ENCODE measurements around the gene USP3.
A peak's percentile ranks its signal among the peaks of the same experiment; 100 is the strongest.

USP3 gene

DNA sequence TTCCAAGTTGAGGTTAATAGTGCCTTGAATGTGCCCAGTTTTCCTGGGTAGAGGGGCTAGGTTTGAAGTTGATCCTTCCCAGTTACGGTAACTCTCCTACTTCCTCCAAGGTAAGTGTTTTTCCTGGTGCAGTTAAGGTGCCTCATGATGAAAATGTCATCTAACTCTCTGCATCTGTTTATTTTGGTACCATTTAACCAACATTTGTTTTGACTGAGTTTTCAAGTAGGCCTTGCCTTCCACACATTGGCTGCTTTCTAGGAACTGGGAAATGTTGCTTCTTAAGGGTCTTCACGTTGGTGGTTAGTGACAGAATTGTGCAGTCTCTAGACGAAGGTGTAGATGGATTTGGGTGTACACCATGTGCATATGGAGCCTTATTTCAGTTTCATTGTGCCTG lies 31.3 kb downstream of the USP3 start:
- no peak for DNase-seq (ENCODE audit: low read depth, low spot score)
- no peak overlapping the region for H3K27ac ChIP-seq

GRCh38 chr15:63538876-63539275 lies 34.5 kb downstream of the USP3 start:
- no peak for DNase-seq (ENCODE audit: low read depth, low spot score)

GRCh38 chr15:63539521-63539920 lies 35.1 kb downstream of the USP3 start:
- DNase-seq (ENCODE audit: low read depth, low spot score), result no peak
- H3K27ac ChIP-seq, result no peak overlapping the region

More at GRCh38 chr15:63538876-63539275, 34.5 kb downstream of the USP3 start:
- H3K27ac ChIP-seq, result no peak overlapping the region

GRCh38 chr15:63539998-63540397 lies 35.6 kb downstream of the USP3 start:
- no peak for DNase-seq (ENCODE audit: low read depth, low spot score)
- no peak overlapping the region for H3K27ac ChIP-seq

DNA sequence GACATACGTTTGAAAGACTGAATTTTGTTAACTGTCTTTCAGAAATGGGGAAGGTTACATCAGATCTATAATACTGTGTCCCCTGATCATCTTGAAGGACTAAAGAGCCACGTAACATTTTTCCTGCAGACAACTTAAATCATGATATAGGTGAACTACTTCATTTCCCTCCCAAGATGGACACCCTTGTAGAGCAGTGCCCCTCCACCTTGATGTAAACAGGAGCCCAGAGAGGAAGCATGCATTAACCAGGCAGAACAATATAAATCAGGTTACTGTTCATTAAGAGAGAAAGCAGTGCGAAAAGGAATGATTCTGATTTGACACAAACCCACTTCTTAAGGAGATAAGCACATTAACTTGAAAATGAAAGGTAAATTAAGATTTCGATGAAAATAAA lies 36.1 kb downstream of the USP3 start:
- no peak for DNase-seq (ENCODE audit: low read depth, low spot score)

GRCh38 chr15:63544258-63545026 lies 40.0 kb downstream of the USP3 start:
- no peak overlapping the region for H3K27ac ChIP-seq

More for the DNA sequence above, 36.1 kb downstream of the USP3 start:
- no peak overlapping the region for H3K27ac ChIP-seq

GRCh38 chr15:63545520-63545919 lies 41.1 kb downstream of the USP3 start:
- H3K27ac ChIP-seq, result no peak overlapping the region

More at GRCh38 chr15:63544258-63545026, 40.0 kb downstream of the USP3 start:
- no peak for DNase-seq (ENCODE audit: low read depth, low spot score)

GRCh38 chr15:63551400-63551799 lies 47.0 kb downstream of the USP3 start:
- no peak overlapping the region for H3K27ac ChIP-seq
- no peak for DNase-seq (ENCODE audit: low read depth, low spot score)

More at GRCh38 chr15:63545520-63545919, 41.1 kb downstream of the USP3 start:
- DNase-seq (ENCODE audit: low read depth, low spot score), result no peak

DNA sequence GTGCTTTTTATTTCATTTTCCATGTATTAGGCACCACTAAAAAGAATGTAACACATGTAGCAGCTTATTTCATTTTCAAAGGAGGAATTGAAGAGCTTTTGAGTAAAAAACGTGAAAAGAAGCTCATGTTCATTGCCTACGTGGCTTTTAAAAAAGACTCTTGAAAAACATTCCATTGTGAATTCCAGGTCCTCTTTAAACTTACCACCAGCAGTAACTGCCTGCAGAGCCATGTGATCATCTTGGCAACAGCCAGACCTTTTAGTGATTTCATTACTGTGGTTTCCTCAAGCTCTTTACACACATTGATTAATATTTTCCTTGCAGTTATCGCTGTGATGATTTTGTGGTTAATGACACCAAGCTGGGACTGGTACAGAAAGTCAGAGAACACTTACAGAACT lies 49.0 kb downstream of the USP3 start:
- H3K27ac ChIP-seq, result peak overlapping the region; percentile 35
- peak; percentile 75 for DNase-seq (ENCODE audit: low read depth, low spot score)

DNA sequence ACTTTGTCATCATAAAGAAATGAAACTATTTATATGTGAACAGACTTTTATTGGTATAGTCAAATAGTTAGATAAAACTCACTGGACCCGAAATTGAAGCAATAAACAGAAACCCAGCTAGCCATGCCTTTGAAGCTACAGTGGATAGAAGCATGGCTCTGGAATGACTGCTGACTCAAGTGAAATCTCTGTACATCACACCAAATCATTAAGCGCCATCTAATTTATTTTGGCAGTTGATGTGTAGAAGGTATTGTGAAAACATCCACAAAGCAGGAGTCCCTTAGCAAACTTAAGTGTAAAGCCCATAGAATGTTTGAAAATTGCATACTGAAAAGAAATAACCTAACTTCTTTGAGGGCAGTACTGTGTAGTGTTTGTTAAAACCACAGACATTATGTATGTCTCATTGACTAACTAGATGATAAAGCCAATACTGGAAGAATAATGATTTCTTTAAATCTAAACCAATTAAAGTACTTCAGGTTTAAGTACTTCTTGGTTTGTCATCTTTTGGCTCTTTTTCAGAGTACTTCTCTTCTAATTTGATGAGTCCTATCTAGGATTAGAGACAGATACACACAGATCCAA lies 50.0 kb downstream of the USP3 start:
- H3K27ac ChIP-seq, result no peak overlapping the region
- no peak for DNase-seq (ENCODE audit: low read depth, low spot score)

- DNase-seq (ENCODE audit: low read depth, low spot score), result no peak
- no peak overlapping the region for H3K27ac ChIP-seq
These were observed 51.1 kb downstream of the USP3 start for GRCh38 chr15:63555507-63555906.

DNA sequence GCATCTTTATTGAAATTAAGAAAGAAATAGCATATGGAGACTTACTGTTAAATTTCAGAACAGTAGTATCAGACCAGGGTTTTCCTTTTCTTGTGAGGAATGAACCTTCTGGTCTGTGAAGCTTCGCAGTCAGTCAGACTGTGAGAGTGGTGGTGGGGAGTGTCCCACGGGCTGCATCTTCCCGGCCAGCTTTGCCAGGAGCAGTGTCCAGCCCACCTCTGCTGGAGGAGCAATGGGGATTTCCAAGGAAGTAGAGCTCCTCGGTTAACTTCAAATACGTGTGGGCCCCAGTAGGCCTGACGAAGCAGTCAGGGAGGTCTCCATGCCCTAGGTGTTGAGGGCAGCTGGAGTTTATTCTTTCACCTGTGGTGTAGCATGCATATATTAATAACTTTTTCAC lies 51.9 kb downstream of the USP3 start:
- H3K27ac ChIP-seq, result no peak overlapping the region
- DNase-seq (ENCODE audit: low read depth, low spot score), result no peak

- no peak for DNase-seq (ENCODE audit: low read depth, low spot score)
- H3K27ac ChIP-seq, result no peak overlapping the region
These were observed 52.3 kb downstream of the USP3 start for GRCh38 chr15:63556736-63557135.

GRCh38 chr15:63559753-63560152 lies 55.4 kb downstream of the USP3 start:
- DNase-seq (ENCODE audit: low read depth, low spot score), result no peak
- H3K27ac ChIP-seq, result no peak overlapping the region

- H3K27ac ChIP-seq, result no peak overlapping the region
- DNase-seq (ENCODE audit: low read depth, low spot score), result no peak
These were observed 56.5 kb downstream of the USP3 start for GRCh38 chr15:63560741-63561448.

DNA sequence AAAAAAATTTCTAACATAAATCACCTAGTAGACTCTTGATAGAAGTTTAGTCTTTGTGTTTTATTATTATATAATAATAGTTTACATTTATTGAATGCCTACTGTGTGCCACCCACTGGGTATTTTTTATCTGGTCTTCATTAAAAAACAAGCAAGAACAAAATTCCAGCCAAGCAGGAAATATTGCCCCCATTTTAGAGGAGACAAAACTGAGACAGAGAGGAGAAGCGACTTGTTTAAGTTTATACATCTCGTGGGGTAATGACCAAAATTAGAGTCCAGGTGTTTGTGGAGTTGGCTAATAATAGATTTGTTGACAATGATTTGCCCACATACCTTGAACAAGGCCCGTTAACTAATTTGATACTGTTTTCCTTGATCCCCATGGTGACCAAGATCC lies 59.7 kb downstream of the USP3 start:
- DNase-seq (ENCODE audit: low read depth, low spot score), result no peak
- H3K27ac ChIP-seq, result no peak overlapping the region

GRCh38 chr15:63565536-63566186 lies 61.3 kb downstream of the USP3 start:
- H3K27ac ChIP-seq, result no peak overlapping the region
- no peak for DNase-seq (ENCODE audit: low read depth, low spot score)

DNA sequence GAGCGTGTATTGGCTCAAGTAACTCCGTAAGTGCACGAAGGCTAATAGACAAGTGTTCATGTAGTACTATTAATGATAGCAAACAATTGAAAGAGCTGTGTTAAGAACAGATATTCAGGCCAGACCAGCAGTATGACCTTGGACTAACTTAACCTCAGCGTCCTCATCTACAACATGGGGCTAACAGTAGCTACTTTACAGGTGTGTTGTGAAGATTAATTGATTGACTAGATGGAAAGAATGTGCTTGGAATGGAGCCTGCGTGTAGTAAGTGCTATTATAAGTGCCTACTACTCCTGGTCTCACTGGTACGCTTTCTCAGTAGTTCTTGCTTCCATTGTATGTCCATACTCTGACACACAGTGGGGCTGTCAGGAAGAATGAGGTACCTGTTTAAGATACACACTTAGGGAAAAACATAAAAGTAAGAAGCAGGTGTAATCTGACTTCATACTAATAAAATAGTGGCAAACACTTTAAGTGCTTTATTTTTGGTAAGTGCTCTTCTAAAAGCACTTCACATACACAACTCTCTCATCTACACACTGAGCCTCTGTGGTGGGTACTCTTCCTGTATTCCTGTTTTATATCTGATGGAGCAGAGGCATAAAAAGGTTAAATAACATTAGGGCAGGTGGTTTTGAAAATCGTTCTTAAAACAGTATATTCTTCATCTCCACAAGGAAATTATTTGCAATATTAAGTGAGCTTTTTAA lies 68.5 kb downstream of the USP3 start:
- H3K27ac ChIP-seq, result no peak overlapping the region
- DNase-seq (ENCODE audit: low read depth, low spot score), result no peak

DNA sequence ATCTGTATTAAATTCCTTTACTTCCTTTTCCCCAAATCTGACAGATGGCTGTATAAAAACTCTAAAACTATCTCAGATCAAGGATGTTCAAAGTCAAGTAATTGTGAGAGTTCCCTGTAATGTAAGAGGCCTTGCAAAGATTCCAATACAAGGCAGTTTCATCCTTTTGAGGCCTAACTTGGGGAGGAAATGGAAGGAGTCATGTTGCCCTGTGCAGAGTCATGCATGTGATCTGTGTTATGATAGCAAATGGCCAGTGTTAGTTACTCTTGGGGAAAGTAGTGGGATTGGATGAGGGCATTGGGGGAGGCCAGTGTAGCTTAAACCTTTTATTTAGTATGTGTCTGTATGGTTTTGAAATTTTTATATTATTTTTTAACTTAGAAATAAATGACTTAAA lies 69.1 kb downstream of the USP3 start:
- no peak for DNase-seq (ENCODE audit: low read depth, low spot score)
- H3K27ac ChIP-seq, result no peak overlapping the region

DNA sequence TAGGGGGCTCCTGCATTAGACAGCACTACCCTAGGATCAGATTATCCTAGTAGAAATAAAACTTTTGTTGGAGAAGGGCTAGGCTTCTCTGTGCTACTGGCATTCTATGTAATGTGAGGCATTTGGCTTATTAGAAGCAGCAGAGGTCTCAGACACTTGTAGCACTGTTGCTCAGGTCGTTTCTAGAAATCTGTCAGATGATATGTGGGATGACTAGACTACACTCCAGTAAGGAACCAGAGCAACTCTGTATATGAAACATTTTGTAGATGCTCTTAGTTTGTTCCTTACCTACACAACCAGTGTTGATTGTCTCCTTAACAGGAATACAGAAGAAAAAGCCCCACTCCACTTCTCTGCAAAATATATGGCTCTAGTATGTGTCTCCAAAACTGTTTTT lies 70.9 kb downstream of the USP3 start:
- no peak for DNase-seq (ENCODE audit: low read depth, low spot score)
- no peak overlapping the region for H3K27ac ChIP-seq
